Natural killer cell (primary cell): ENCODE measurements around the gene TBXA2R. TPM values are rescaled to one million over a fixed set of nuclear protein-coding genes. Genes with fewer than 3 reads are reported as not detected.

Source experiments
- ATAC-seq, 3 donors: fragments of 150-1000 bp in 2 of 3; fragments of 200-7000 bp in 1 of 3; cut with Tn5 transposase; 1 replicate in 1 of 3; 2 replicates in 2 of 3; pipeline ENCODE4 v1.10.0; 2021; ENCODE audit warnings: mild to moderate bottlenecking in 2 of 3, moderate library complexity in 2 of 3
- DNase-seq, 2 donors: peaks; one replicate each; pipeline versions ENCODE4 v3.0.0 to v3.0.0-alpha.2; 2013 to 2021; ENCODE audit warnings: mixed read lengths in 1 of 2
- H3K27ac ChIP-seq: one replicate; pipeline ENCODE4 v1.5.1; 2013; ENCODE audit warnings: mild to moderate bottlenecking, low read length
- H3K27me3 ChIP-seq: one replicate; pipeline ENCODE4 v1.6.1; 2013; ENCODE audit warnings: low read length; ENCODE audit not compliant: control insufficient read depth, insufficient read depth
- H3K36me3 ChIP-seq: one replicate; pipeline ENCODE4 v1.6.1; 2013; ENCODE audit warnings: low read length; ENCODE audit not compliant: control insufficient read depth, insufficient read depth
- H3K4me1 ChIP-seq: one replicate; pipeline ENCODE4 v1.6.1; 2013; ENCODE audit warnings: low read length; ENCODE audit not compliant: control insufficient read depth, insufficient read depth
- H3K4me3 ChIP-seq: one replicate; pipeline ENCODE4 v1.5.1; 2013; ENCODE audit warnings: low read length
- H3K9me3 ChIP-seq: one replicate; pipeline ENCODE4 v1.6.1; 2013; ENCODE audit warnings: low read length; ENCODE audit not compliant: control insufficient read depth, insufficient read depth
- H3K27ac Mint-ChIP-seq, 2 donors: one replicate each; pipeline ENCODE4 v1.8.0; 2022; ENCODE audit warnings: mild to moderate bottlenecking in 2 of 2, mixed read lengths in 2 of 2, moderate library complexity in 1 of 2
- H3K27me3 Mint-ChIP-seq, 2 donors: one replicate each; pipeline ENCODE4 v1.8.0; 2022; ENCODE audit warnings: low read depth in 2 of 2, mixed read lengths in 2 of 2
- H3K36me3 Mint-ChIP-seq: one replicate; pipeline ENCODE4 v1.8.0; 2022; ENCODE audit warnings: mixed read lengths
- H3K4me1 Mint-ChIP-seq, 2 donors: one replicate each; pipeline ENCODE4 v1.8.0; 2022; ENCODE audit warnings: mixed read lengths in 2 of 2
- H3K4me3 Mint-ChIP-seq: one replicate; pipeline ENCODE4 v1.8.0; 2022; ENCODE audit warnings: mild to moderate bottlenecking, moderate library complexity, mixed read lengths
- H3K9me3 Mint-ChIP-seq, 2 donors: one replicate each; pipeline ENCODE4 v1.8.0; 2022; ENCODE audit warnings: mixed read lengths in 2 of 2
- CTCF ChIP-seq: fragments of 200-600 bp; IDR thresholded peaks from one replicate; pipeline ENCODE4 v1.8.0; 2022; ENCODE audit warnings: antibody characterized with exemption
- WGBS: methylation state at CpG from one replicate; pipeline ENCODE4 v1.1.7; 2013; ENCODE audit warnings: missing lambda C conversion rate; ENCODE audit not compliant: insufficient coverage; 5-methylcytosine and 5-hydroxymethylcytosine counted together
- intact Hi-C: fragments of 100-400 bp; cut with micrococcal nuclease; formaldehyde crosslinking; loops from one replicate; pipeline ENCODE4 v1.14.2; 2022
- total RNA-seq, 4 donors: library from RNA; stranded (reverse); fragments of 120-200 nt in 1 of 4; gene quantifications; one replicate each; pipeline versions ENCODE4 v1.2.3 to v1.2.4, GENCODE V29; 2013 to 2022

The TBXA2R gene
- total RNA-seq, 3 donors from 2014 or later (not counting 1 experiment from before 2014, with no cell fraction given) = 1.4 to 2.1 (median 2.1) TPM

GRCh38 chr19:3644351-3645066 lies 37.8 kb upstream of the TBXA2R start:
- no peak overlapping the region for H3K4me3 Mint-ChIP-seq
- no peaks in the 10 kb centered on the region for H3K9me3 Mint-ChIP-seq
- WGBS = 95% methylated on average over 19 of the region's 19 CpGs
- H3K27me3 Mint-ChIP-seq = no peaks in the 10 kb centered on the region
- TF ChIP-seq CTCF = no peak
- no peak overlapping the region for H3K27ac Mint-ChIP-seq
- Histone ChIP-seq H3K27ac (no peak overlapping the region), H3K27me3 (no peaks in the 10 kb centered on the region), H3K4me1 (no peaks in the 10 kb centered on the region), H3K4me3 (no peak overlapping the region), H3K36me3 (peaks cover 12% of the 10 kb centered on the region), H3K9me3 (no peaks in the 10 kb centered on the region)
- ATAC-seq (no peak), DNase-seq (no peak)
- H3K36me3 Mint-ChIP-seq = no peaks in the 10 kb centered on the region
- no peaks in the 10 kb centered on the region for H3K4me1 Mint-ChIP-seq
- intact Hi-C loops = no loop called here

GRCh38 chr19:3643674-3644313 lies 37.1 kb upstream of the TBXA2R start:
- H3K36me3 ChIP-seq = peaks cover 17% of the 10 kb centered on the region
- Mint-ChIP-seq H3K27ac (no peak overlapping the region), H3K36me3 (no peaks in the 10 kb centered on the region), H3K9me3 (no peaks in the 10 kb centered on the region), H3K4me1 (no peaks in the 10 kb centered on the region), H3K27me3 (no peaks in the 10 kb centered on the region), H3K4me3 (no peak overlapping the region)
- no peaks in the 10 kb centered on the region for H3K9me3 ChIP-seq
- no peak for TF ChIP-seq CTCF
- DNase-seq (no peak), ATAC-seq (no peak)
- 95% methylated on average over 27 of the region's 28 CpGs for WGBS
- H3K27me3 ChIP-seq = no peaks in the 10 kb centered on the region
- intact Hi-C loops = no loop called here
- no peak overlapping the region for H3K27ac ChIP-seq
- no peaks in the 10 kb centered on the region for H3K4me1 ChIP-seq
- no peak overlapping the region for H3K4me3 ChIP-seq

DNA sequence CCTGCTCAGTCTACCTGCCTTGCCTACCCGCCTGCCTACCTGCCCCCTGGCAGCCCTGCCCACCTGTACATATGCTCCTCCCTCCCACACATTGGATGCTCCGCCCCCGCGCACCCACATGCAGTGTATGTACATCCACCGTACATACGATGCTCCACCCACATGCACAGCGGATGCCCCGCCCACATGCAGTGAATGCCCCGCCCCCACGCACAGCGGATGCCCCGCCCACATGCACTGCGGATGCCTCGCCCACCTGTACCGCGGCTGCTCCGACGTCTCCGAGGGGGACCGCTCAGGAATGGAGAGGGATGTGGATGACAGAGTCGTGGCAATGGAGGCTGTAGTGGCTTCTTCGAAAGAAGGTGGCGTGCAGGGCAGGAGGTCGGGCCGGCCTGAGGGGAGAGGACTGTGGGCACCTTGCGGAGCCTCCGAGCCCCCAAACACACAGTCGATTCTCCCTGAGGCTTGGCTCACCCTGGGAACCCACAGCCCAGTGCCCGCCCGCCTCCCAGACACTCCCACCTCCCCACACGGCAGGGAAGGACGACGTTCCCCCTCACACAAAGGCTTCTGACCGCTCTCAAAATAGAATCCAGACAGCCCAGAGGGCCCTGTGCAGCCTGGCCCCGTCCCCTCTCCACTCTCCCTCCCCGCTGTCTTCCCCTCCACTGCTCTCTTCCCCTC lies 36.5 kb upstream of the TBXA2R start:
- no peak overlapping the region for H3K4me3 Mint-ChIP-seq
- Histone ChIP-seq H3K36me3 (peaks cover 24% of the 10 kb centered on the region), H3K27me3 (no peaks in the 10 kb centered on the region), H3K4me1 (no peaks in the 10 kb centered on the region), H3K27ac (no peak overlapping the region), H3K4me3 (no peak overlapping the region), H3K9me3 (no peaks in the 10 kb centered on the region)
- H3K4me1 Mint-ChIP-seq = no peaks in the 10 kb centered on the region
- DNase-seq (no peak), ATAC-seq (no peak)
- no peak overlapping the region for H3K27ac Mint-ChIP-seq
- H3K27me3 Mint-ChIP-seq = no peaks in the 10 kb centered on the region
- H3K9me3 Mint-ChIP-seq = no peaks in the 10 kb centered on the region
- TF ChIP-seq CTCF = no peak
- intact Hi-C loops = no loop called here
- H3K36me3 Mint-ChIP-seq = no peaks in the 10 kb centered on the region
- 95% methylated on average over 36 of the region's 36 CpGs for WGBS
